ACC112 (cell line): Measurements from ENCODE around the gene PCYT1A.
"Not testable (repeated sequence)": the region's sequence is repeated elsewhere in the genome, so short reads cannot be mapped to it uniquely, and the experiment has no call there.

ENCODE experiments used
- H2AFZ ChIP-seq: fragments of 200-600 bp; sonication (generic); one replicate; pipeline ENCODE4 v1.6.0; 2017; ENCODE audit warnings: antibody characterized with exemption, low read length; ENCODE audit not compliant: unreplicated experiment
- H3K27ac ChIP-seq: fragments of 200-600 bp; sonication (generic); 2 replicates; pipeline ENCODE4 v1.5.1; 2014; ENCODE audit warnings: low read depth, mild to moderate bottlenecking, antibody characterized with exemption, low read length, moderate library complexity
- H3K27me3 ChIP-seq: fragments of 200-600 bp; sonication (generic); 2 replicates; pipeline ENCODE4 v1.6.1; 2014; ENCODE audit warnings: mild to moderate bottlenecking, antibody characterized with exemption, low read length, moderate library complexity, mixed read lengths; ENCODE audit not compliant: insufficient read depth
- H3K36me3 ChIP-seq: fragments of 200-600 bp; sonication (generic); 2 replicates; pipeline ENCODE4 v1.6.1; 2016; ENCODE audit warnings: mild to moderate bottlenecking, antibody characterized with exemption, low read length, moderate library complexity, mixed read lengths; ENCODE audit not compliant: insufficient read depth
- H3K4me1 ChIP-seq: fragments of 200-600 bp; sonication (generic); one replicate; pipeline ENCODE4 v1.6.1; 2016; ENCODE audit warnings: low read length, mixed read lengths; ENCODE audit not compliant: insufficient read depth, unreplicated experiment, control insufficient read depth
- H3K4me3 ChIP-seq: fragments of 200-600 bp; sonication (generic); 2 replicates; pipeline ENCODE4 v1.5.1; 2014; ENCODE audit warnings: mild to moderate bottlenecking, low read depth, low read length
- H3K79me2 ChIP-seq: fragments of 200-600 bp; sonication (generic); one replicate; pipeline ENCODE4 v1.6.0; 2016; ENCODE audit warnings: low read length; ENCODE audit not compliant: control insufficient read depth, unreplicated experiment, insufficient read depth

PCYT1A gene

DNA sequence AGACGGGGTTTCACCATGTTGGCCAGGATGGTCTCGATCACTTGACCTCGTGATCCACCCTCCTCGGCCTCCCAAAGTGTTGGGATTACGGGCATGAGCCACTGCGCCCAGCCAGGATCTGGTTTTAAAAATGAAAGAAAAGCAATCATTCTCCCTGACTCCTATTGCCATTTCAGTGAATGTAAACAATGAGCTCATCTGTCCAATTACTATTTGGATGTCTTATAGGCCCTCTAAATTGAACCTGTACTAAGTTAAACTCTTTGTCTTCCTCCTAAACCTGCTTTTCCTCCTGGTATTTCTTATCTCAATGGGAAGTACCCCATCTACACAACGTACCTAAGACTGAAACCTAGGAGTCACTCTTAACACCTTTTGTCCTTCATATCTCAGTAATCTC, 23.7 kb downstream of the PCYT1A start:
- Histone ChIP-seq H2AFZ (no peak overlapping the region), H3K79me2 (peaks cover 23% of the 10 kb centered on the region), H3K4me3 (no peak overlapping the region), H3K4me1 (peaks cover 9% of the 10 kb centered on the region), H3K27me3 (no peaks in the 10 kb centered on the region), H3K36me3 (peaks cover 23% of the 10 kb centered on the region), H3K27ac (no peak overlapping the region)

DNA sequence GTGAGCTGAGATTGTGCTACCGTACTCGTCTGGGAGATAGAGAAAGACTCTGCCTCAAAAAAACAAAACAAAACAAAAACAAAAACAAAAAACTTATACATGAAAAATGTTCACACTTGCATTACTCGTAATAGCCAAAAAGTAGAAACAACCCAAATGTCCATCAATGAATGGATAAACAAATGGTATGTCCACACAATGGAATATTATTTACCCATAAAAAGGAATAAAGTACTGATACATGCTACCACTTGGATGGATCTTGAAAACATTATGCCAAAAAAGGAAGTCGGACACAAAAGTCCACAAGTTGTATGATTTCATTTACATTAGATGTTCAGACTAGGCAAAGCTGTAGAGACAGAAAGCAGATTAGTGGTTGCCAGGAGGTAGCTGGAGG, 26.7 kb downstream of the PCYT1A start:
- peaks cover 28% of the 10 kb centered on the region for H3K79me2 ChIP-seq
- H3K36me3 ChIP-seq = peaks cover 22% of the 10 kb centered on the region
- no peak overlapping the region for H3K4me3 ChIP-seq
- H3K27ac ChIP-seq = no peak overlapping the region
- no peaks in the 10 kb centered on the region for H3K4me1 ChIP-seq
- H2AFZ ChIP-seq = no peak overlapping the region
- no peaks in the 10 kb centered on the region for H3K27me3 ChIP-seq

DNA sequence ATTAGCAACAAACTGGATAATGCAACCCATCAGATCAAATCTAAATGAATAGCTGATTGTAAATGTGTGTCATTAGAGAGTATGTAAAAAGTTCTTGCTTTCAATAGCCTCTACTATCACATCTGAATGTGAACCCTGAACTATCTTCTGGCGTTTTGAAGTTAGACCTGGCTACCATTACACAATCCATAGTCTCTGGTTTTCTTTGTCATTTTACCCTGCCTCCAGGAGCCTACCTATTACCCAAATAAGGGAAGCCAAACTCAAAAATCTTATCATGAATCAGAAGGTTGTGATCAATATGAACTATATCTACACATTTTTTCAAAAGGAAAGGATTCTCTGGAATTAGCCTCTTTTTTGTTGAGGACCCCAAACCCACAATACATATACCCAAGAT, 31.8 kb downstream of the PCYT1A start:
- no peak overlapping the region for H3K4me3 ChIP-seq
- peaks cover 13% of the 10 kb centered on the region for H3K36me3 ChIP-seq
- no peak overlapping the region for H3K27ac ChIP-seq

DNA sequence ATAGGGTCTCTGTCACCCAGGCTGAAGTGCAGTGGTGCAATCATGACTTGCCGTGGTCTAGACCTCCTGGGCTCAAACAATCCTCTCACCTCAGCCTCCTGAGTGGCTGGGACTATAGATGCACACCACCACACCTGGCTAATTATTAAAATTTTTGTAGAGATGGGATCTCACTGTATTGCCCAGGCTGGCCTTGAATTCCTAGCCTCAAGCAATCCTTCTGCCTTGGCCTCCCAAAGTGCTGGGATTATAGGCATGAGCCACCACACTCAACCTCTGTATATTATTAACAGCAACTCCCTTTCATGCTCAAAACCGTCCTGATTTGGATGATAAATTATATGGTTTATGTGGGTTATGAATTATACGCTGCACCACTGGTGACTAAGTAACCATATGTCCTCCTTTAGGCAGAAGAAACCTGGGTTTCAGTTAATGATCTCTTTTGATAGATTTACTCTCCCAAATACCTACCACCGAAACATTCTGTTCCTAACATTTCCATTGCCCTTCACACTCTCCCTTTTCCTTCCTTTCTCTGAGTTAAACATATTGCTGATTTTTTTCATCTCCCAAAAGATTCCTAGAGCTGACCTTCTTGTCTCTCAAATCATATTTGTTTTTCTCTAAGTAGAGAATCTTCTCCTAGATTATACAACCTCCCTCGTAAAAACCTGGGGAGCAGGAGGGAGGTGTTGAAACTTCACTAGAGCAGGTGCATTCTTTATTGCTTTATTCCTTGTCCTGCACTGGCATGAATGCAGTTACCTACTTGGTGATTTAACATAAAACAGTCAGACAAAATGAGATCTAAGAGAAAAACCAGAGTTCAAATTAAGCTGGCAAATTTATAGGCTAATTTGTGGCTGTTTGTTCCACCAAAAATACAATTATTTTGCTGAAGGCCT, 32.9 kb downstream of the PCYT1A start:
- H3K79me2 ChIP-seq = peaks cover 10% of the 10 kb centered on the region
- H2AFZ ChIP-seq = no peak overlapping the region
- H3K27ac ChIP-seq = no peak overlapping the region
- H3K4me3 ChIP-seq = no peak overlapping the region
- H3K4me1 ChIP-seq = no peaks in the 10 kb centered on the region
- H3K27me3 ChIP-seq = no peaks in the 10 kb centered on the region
- H3K36me3 ChIP-seq = peaks cover 12% of the 10 kb centered on the region; the same call in 1 of the 2 replicates

More for the DNA sequence above, 31.8 kb downstream of the PCYT1A start:
- no peaks in the 10 kb centered on the region for H3K4me1 ChIP-seq
- H3K27me3 ChIP-seq = no peaks in the 10 kb centered on the region
- H3K79me2 ChIP-seq = peaks cover 11% of the 10 kb centered on the region
- H2AFZ ChIP-seq = no peak overlapping the region

DNA sequence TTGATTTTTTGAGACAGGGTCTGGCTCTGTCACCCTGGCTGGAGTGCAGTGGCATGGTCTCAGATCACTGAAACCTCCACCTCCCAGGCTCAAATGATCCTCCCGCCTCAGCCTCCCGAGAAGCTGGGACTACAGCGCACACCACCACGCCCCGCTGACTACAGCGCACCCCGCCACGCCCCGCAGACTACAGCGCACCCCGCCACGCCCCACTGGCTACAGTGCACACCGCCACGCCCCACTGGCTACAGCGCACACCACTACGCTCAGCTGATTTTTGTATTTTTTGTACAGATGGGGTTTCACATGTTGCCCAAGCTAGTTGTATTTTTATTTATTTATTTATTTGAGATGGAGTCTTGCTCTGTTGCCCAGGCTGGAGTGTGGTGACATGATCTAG, 35.6 kb downstream of the PCYT1A start:
- Histone ChIP-seq H2AFZ (no peak overlapping the region), H3K4me1 (no peaks in the 10 kb centered on the region), H3K27ac (no peak overlapping the region), H3K79me2 (peaks cover 6% of the 10 kb centered on the region), H3K36me3 (peaks cover 23% of the 10 kb centered on the region; the same call in 1 of the 2 replicates), H3K4me3 (no peak overlapping the region), H3K27me3 (no peaks in the 10 kb centered on the region)

DNA sequence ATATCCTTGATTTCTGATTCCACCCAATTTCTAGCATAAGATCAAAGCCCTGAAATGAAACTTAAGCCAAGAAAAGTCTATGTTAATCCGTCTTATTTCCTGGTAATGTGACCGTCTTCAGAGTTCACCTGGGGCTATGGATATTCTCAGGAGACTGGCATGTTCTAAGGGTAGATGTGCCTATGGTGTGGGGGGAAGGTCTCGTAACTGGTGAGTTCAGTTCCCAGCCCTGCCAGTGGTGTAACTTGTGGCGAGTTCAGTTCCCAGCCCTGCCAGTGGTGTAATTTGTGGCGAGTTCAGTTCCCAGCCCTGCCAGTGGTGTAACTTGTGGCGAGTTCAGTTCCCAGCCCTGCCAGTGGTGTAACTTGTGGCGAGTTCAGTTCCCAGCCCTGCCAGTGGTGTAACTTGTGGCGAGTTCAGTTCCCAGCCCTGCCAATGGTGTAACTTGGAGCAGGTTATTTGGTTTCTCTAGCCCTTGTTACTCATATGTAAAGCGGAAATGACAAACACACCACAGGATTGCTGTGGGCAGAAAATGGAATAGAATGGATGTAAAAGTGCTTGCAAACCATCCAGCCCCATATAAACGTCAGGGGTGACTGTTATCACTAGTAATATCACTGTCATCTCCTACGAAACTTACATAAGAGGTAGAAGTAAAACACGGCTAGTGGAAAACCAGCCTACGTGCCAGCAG, 40.8 kb downstream of the PCYT1A start:
- peaks cover 6% of the 10 kb centered on the region for H3K79me2 ChIP-seq
- peak overlapping the region; percentile 23; the same call in 1 of the 2 replicates for H3K27ac ChIP-seq
- peaks cover 34% of the 10 kb centered on the region for H3K36me3 ChIP-seq
- H3K4me3 ChIP-seq = no peak overlapping the region
- H3K27me3 ChIP-seq = no peaks in the 10 kb centered on the region
- H3K4me1 ChIP-seq = no peaks in the 10 kb centered on the region
- no peak overlapping the region for H2AFZ ChIP-seq

DNA sequence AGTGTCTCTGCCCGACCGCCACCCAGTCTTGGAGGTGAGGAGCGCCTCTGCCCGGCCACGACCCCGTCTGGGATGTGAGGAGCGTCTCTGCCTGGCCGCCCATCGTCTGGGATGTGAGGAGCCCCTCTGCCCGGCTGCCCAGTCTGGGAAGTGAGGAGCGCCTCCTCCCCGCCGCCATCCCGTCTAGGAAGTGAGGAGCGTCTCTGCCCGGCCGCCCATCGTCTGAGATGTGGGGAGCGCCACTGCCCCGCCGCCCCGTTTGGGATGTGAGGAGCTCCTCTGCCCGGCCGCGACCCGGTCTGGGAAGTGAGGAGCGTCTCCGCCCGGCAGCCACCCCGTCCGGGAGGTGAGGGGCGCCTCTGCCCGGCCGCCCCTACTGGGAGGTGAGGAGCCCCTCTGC, 43.4 kb downstream of the PCYT1A start:
- not testable (repeated sequence) for H3K27ac ChIP-seq, H2AFZ ChIP-seq, H3K79me2 ChIP-seq, H3K4me1 ChIP-seq, H3K4me3 ChIP-seq, H3K27me3 ChIP-seq
- H3K36me3 ChIP-seq = peaks cover 39% of the 10 kb centered on the region

DNA sequence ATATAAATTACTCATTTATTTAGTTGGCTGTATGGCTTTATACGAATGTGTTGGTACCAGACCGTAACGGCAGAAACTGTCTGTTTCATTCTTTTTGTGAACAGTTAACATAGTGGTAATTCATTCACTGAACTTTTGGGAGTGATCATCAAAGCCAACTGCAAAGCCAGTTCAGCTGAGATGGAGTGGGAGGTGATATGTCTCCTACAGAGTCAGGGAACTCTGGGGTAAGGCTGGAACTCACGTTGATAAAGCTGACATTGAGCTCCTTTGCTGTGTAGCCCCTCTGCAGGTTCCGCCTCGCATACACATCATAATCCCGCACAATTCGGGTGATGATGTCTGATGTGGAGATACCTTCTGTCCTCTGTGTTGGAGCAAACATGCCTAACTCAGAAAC, 45.8 kb downstream of the PCYT1A start:
- Histone ChIP-seq H3K27ac (no peak overlapping the region), H2AFZ (no peak overlapping the region), H3K27me3 (no peaks in the 10 kb centered on the region), H3K79me2 (no peaks in the 10 kb centered on the region), H3K4me1 (peaks cover 4% of the 10 kb centered on the region), H3K4me3 (no peak overlapping the region), H3K36me3 (peaks cover 29% of the 10 kb centered on the region)

DNA sequence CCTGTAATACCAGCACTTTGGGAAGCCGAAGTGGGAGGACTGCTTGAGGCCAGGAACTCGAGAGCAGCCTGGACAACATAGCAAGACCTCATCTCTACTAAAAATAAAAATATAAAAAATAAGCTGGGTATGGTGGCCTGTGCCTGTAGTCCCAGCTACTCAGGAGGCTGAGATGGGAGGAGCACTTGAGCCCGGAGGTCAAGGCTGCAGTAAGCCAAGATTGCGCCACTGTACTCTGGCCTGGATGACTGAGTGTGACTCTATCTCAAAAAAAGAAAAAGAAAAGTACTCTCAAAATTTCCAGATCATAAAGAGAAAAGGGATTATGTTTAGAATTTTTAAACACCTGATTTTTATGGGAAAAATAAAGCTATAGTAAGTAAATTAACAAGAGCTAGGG, 47.1 kb downstream of the PCYT1A start:
- H3K27me3 ChIP-seq = no peaks in the 10 kb centered on the region
- peaks cover 20% of the 10 kb centered on the region for H3K36me3 ChIP-seq
- no peak overlapping the region for H3K27ac ChIP-seq
- no peak overlapping the region for H2AFZ ChIP-seq
- peaks cover 4% of the 10 kb centered on the region for H3K4me1 ChIP-seq
- no peak overlapping the region for H3K4me3 ChIP-seq
- H3K79me2 ChIP-seq = no peaks in the 10 kb centered on the region

DNA sequence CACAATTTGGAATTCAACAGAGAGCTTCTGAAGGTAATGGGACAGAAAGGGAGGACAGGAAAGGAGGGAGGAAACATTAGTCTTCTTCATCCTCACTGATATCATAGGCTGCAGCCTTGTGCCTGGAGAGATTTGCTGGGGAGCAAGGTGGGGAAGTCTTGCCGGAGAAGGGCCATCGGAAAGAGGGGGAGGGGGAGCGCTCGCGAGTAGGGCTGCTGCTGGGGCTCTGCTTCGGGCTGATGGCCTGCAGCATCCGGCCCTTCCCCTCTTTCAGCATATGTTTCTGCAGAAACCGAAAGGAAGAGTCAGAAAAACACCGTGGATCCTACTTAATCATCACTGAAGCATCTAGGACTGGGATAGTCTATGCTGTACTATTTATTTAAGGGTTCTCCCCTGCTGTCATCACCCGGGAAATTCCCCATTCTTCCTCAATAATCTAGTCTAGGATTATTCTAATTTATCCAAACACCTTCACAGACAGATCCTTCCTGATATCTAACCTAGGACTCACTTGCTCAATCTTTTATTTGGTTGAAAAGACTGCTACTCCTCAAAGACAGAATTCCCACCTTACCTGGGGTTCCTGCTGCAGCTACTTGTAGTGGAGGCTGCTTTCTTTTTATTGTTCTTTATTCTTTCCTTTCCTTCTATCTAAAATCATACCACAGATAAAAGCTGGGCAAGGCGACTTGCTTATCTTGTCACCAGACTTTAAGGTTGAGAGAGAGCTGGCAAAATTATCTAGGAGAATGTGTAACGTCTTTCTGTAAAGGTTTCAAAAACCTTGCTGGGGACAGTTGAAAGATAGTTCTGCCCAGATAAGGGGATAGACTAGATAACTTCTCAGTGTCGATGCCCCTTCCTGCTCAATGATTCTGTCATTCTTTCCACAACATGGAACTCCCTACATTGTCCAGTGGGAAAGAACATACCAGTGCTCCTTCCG, 48.6 kb downstream of the PCYT1A start:
- peaks cover 4% of the 10 kb centered on the region for H3K4me1 ChIP-seq
- H3K36me3 ChIP-seq = peaks cover 18% of the 10 kb centered on the region
- H3K4me3 ChIP-seq = no peak overlapping the region
- peak overlapping the region; percentile 35; the same call in 1 of the 2 replicates for H3K27ac ChIP-seq
- H2AFZ ChIP-seq = no peak overlapping the region
- H3K27me3 ChIP-seq = no peaks in the 10 kb centered on the region
- no peaks in the 10 kb centered on the region for H3K79me2 ChIP-seq
